Measurements from ENCODE around the gene PMIS2. TPM values are rescaled to one million over a fixed set of nuclear protein-coding genes. Genes with fewer than 3 reads are reported as not detected.
"Not testable (repeated sequence)": the region's sequence is repeated elsewhere in the genome, so short reads cannot be mapped to it uniquely, and the experiment has no call there.

Gene PMIS2
- total RNA-seq, 1 experiment from 2014 or later = not detected

DNA sequence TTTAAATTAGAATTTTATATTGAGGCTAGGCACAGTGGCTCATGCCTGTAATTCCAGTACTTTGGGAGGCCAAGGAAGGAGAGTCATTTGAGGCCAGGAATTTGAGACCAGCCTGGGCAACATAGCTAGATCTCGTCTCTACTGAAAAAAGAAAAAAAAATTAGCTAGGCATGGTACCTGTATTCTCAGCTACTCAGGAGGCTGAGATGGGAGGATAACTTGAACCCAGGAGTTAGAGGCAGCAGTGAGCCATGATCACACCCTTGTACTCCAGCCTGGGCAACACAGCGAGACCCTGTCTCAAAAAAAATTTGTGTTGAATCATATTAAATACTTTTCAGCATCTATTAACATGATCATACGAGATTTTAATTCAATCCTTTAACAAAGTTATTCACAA lies 4.9 kb downstream of the PMIS2 start:
- DNase-seq (ENCODE audit: low read depth) = no peak

DNA sequence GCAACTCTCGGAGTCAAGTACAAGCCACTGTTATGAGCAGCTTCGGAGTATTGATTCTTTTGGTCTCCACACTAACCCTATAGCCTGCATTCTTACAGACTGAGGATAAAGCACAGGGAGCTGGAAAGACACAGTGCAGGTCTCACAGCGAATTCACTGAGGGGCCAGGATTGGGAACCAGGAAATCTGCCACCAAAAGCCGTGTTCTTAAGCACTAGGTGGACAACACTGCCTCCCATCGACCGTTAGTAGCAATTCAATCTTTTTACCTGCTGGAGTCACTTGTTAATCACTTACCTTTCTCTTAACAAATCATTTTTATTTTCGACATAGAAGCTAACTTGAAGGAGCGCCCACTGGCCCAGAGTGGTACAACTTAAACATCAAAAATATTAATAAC lies 6.3 kb downstream of the PMIS2 start:
- peak; percentile 9 for DNase-seq (ENCODE audit: low read depth)

DNA sequence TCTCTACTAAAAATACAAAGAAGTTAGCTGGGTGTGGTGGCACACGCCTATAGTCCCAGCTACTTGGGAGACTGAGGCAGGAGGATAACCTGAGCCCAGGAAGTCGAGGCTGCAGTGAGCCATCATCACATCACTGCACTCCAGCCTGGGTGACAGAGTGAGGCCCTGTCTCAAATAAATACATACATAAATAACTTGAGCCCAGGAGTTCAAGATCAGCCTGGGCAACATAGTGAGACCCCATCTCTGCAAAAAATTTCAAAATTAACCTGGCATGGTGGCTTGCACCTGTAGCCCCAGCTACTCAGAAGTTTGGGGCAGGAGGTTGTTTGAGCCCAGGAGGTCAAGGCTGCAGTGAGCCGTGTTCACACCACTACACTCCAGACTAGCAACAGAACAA lies 9.1 kb downstream of the PMIS2 start:
- DNase-seq (ENCODE audit: low read depth) = not testable (repeated sequence)

DNA sequence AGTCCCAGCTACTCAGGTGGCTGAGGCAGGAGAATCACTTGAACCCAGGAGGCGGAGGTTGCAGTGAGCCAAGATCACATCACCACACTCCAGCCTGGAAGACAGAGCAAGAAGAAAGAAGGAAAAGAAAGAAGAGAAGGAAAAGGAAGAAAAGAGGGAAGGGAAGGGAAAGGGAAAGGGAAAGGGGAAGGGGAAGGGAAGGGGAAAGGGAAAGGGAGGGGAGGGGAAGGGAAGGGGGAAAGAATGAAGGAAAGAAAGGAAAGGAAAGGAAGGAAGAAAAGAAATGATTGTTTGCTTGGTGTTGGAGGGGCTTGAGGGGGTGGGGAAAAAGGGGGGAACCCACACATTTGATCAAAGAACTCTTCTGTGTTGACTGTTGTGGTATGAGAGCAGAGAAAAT lies 10.0 kb downstream of the PMIS2 start:
- DNase-seq (ENCODE audit: low read depth) = no peak

DNA sequence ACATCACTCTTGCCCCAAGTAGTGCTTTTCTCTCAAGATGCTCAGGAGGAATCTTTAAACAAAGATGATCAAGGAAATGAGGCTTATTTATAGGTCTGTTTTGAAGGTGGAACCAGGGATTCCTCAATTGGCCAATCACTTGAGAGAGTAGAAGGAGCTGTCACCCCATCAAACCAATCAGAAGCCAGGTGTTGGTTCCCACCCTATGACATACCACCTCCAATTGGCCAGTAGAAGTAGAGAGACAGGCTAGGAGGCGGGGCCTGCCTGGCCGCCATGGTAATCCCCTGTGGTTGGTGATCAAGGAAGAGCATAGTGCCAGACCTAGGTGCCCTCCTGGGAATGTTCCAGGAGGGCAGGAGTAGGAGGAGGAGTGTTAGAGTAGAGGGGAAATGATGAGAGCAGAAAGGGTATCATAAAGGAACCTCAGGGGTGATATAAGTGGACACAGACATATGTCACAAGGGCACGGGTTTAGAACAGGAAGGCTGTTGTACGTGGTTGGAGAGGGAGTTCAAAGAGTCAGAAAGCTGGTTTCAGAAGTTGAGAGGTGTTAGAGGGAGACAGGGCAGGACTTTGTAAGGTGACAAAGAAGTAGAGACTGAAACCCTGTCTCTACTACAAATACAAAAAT lies 10.5 kb downstream of the PMIS2 start:
- DNase-seq (ENCODE audit: low read depth) = peak; percentile 35

DNA sequence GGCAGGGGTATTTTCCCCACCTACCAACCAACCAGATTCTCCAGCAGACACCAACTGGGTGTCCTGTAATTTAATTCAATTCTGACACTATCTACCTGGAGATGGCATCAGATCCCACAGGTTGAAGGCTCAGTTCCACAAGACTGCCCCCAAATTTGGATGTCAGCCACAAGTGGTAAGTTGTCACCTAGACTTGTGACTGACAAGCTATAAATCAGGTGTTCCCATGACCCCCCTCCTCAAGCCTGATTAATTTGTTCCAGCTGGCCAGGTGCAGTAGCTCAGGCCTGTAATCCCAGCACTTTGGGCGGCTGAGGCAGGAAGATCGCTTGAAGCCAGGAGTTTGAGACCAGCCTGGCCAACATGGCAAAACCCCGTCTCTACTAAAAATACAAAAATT lies 16.0 kb downstream of the PMIS2 start:
- DNase-seq (ENCODE audit: low read depth) = no peak

DNA sequence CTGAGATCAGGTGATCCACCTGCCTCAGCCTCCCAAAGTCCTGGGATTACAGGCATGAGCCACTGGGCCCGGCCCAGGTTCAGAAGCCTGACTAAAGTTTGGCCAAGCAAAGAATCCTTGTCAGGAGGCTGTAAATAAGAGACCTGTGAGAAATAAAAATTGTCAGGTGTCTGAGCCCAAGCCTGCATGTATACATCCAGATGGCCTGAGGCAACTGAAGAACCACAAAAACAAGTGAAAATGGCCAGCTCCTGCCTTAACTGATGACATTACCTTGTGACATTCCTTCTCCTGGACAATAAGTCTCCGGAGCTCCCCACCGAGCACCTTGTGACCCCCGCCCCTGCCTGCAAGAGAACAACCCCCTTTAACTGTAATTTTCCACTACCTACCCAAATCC lies 18.5 kb downstream of the PMIS2 start:
- DNase-seq (ENCODE audit: low read depth) = not testable (repeated sequence)

DNA sequence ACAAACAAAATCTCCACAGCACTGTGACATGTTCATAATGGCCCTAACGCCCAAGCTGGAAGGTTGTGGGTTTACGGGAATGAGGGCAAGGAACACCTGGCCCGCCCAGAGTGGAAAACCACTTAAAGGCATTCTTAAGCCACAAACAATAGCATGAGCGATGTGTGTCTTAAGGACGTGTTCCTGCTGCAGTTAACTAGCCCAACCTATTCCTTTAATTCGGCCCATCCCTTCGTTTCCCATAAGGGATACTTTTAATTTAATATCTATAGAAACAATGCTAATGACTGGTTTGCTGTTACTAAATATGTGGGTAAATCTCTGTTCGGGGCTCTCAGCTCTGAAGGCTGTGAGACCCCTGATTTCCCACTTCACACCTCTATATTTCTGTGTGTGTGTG lies 21.2 kb downstream of the PMIS2 start:
- not testable (repeated sequence) for DNase-seq (ENCODE audit: low read depth)

DNA sequence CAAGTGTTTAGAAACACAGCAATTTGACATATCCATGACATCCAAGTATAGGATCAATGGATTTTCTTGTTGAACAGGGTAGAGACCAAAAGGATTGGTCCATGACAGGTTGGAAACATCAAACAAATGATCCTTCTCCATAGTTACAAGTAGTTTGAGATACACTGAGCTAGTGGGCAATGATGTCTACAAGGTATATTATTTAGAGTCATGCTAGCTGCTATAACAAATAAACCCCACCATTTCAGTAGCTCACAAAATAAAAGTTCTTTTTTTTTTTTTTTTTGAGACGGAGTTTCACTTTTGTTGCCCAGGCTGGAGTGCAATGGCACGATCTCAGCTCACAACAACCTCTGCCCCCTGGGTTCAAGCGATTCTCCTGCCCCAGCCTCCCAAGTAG lies 21.7 kb downstream of the PMIS2 start:
- no peak for DNase-seq (ENCODE audit: low read depth)

DNA sequence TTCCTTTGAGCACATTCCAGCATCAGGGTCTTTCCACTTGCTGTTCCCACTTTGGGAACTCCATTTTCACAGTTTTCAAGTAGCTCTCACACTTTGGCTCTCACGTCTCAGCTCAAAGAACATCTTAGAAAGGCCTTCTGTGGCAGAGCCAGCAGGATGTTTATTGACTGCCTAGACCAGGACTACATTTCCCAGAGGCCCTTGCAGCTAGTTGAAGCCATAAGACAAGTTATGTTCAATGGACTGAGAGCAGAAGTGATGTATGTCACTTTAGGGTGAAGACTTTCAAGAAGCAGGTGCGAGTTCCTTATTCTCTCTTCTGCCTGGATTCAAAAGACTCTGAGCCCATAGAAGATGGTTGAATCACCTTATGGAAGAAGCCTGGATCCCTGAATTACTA lies 22.3 kb downstream of the PMIS2 start:
- DNase-seq (ENCODE audit: low read depth) = no peak

DNA sequence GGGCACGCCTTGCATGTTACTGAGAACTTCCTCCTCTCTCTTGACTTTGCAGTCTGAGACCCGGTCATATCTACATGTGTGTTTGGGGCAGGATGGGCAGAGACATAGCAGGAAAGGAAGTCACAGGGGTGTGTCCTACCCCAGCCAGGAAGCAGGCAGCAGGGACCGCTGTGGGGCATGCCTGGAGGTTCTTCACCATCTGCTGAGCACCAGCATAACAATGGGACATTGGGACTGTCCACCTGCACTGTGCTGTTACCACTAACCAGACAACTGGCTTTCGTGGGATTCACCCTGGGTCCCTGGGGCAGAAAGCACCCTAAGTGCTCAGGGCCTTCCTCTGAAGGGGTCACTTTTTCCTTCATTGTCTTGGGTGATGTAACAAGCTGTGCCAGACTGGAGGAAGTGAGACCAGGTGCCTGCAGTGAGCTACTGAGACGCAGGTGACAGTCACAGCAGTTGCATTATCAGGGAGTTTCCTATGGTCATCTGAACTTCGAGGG lies 23.9 kb downstream of the PMIS2 start:
- DNase-seq (ENCODE audit: low read depth) = no peak

DNA sequence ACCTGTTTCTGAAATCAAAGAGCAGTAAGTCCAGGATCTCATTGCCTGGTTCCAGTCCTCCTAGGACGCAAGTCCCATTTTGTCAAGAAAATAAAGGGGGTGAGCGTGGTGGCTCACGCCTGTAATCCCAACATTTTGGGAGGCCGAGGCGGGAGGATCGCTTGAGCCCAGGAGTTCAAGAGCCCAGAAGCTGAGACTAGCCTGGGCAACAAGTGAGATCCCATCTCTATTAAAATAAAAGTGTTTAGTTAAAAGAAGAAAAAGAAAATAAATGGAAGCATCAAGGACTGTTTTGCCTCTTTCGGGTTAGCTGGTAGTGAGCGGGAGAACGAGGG lies 26.2 kb downstream of the PMIS2 start:
- DNase-seq (ENCODE audit: low read depth) = no peak

DNA sequence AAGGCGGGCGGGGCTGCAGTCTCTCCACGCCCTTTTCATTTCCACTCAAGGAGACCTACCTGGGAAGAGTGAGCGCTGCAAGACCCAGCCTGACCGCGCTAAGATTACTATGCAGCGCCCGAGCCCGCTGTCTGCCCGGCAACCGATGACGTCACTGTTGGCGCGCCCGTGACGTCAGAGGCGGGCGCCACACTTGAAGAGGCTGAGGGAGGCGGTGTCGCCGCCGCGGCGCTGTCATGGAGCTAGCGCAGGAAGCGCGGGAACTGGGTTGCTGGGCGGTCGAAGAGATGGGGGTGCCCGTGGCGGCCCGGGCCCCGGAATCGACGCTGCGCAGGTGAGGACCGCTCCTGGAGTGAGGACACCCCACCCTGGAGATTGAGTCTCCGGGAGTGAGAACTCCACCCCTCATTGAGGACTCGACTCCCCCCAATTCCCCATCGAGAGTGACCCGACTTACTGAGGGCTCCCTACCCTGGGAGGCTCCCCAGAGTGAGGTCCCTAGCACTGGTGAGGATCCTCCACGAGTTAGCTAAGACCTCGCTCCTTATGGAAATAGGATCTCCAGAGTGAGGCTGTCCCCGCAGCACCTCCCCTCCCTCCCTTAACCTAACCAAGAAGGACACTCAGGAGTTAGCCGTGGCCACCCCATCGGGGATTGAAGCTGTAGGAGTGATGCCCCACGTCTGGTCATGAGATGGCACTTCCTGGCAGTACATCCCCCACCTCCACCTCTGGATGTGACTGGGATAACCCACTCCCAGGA lies 26.8 kb downstream of the PMIS2 start, which contains the start of gene HAUS5:
TSS of gene HAUS5 (plus strand) at position 177 of the 763 bp plus-strand sequence. CDS start at position 237, 60 bp downstream.
- DNase-seq (ENCODE audit: low read depth) = peak; percentile 91

DNA sequence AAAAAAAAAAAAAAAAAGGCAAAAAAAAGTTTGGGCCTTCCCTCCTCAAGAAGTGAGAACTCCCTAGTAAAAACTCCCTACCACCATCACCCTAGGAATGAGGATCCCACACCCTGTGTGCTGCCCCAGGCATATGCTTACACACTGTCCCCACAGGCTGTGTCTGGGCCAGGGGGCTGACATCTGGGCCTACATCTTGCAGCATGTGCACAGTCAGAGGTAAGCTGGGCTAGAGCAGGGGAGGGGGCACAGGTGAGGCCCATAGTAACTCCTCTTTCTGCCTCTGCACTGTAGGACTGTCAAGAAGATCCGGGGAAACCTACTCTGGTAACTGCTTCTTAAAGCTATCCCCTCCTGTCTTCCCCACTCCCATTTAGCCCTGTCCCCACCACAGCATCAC lies 27.6 kb downstream of the PMIS2 start:
- no peak for DNase-seq (ENCODE audit: low read depth)

DNA sequence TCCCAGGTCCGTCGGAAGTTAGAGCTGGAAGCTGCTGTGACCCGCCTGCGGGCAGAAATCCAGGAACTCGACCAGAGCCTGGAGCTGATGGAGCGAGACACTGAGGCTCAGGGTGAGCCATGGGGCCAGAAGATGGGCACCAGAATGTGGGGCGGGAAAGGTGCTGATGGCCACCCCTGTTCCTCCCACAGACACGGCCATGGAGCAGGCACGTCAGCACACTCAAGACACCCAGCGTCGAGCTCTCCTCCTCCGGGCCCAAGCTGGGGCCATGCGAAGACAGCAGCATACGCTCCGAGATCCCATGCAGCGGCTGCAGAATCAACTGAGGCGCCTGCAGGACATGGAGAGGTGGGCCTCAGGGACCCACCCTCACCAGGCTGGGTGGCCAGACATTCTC lies 29.1 kb downstream of the PMIS2 start:
- DNase-seq (ENCODE audit: low read depth) = no peak

DNA sequence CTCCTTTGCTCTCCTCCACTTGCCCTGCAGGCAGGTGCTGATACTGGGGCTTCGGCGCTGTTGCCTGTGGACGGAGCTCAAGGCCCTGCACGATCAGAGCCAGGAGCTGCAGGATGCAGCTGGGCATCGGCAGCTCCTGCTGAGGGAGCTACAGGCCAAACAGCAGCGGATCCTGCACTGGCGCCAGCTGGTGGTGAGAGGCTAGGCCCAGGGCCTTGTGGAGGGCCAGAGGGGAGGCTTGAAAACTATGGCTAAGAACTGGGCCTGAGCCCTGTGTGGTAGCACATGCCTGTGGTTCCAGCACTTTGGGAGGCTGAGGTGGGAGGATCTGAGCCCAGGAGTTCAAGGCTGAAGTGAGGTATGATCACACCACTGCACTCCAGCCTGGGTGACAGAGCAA lies 32.9 kb downstream of the PMIS2 start:
- no peak for DNase-seq (ENCODE audit: low read depth)

DNA sequence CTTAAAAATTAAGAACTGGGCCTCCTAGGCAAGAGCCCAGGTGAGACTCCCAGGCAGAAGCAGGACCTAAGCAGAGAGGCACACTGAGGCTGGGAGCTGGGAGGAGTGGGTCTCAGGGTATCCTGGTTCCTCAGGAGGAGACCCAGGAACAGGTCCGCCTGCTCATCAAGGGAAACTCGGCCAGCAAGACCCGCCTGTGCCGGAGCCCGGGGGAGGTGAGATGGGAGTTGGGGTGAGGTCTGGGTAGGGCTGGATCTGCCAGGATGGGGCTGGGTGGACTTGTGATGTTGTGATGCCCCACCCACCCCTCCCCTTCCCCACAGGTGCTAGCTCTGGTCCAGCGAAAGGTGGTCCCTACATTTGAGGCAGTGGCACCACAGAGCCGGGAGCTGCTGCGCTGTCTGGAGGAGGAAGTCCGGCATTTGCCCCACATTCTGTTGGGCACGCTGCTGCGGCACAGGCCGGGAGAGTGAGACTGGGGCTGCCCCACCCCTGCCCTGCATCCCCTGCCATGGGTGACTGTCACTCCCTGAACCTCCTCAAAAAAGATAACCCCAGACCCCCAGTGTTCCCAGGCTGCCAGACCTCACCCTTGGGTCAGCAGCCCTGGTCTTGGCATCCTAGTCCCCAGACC lies 33.4 kb downstream of the PMIS2 start:
- no peak for DNase-seq (ENCODE audit: low read depth)

DNA sequence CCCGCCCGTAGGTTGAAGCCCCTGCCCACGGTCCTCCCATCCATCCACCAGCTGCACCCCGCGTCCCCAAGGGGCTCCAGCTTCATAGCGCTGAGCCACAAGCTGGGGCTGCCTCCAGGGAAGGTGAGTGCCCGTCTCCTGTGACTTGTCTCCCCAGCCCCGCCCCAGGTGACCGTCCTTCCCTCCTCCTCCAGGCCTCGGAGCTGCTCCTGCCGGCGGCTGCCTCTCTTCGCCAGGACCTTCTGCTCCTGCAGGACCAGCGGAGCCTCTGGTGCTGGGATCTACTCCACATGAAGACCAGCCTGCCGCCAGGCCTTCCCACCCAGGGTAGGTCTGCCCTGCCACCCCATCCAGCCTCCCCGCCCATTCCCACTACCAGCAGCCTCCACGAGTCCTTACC lies 34.0 kb downstream of the PMIS2 start:
- no peak for DNase-seq (ENCODE audit: low read depth)

DNA sequence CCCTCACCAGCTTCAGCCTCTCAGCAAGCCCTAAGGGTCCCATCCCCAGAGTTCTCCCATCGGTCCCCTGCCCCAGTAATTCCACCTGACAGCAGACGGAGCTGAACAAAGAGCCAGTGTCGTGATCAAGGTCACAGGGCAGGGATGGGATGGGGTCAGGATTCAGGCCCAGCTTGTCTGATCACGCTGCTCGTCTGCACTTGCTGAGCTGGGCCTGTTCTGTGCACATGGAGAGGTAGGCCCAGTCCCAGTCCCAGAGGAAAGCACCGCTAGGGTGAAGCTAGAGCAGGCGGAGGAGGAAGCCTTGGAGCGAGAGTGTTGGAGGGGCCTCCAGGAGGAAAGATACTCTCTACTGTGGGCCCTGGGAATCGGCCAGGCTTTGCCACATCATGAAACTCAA lies 35.7 kb downstream of the PMIS2 start:
- DNase-seq (ENCODE audit: low read depth) = no peak

DNA sequence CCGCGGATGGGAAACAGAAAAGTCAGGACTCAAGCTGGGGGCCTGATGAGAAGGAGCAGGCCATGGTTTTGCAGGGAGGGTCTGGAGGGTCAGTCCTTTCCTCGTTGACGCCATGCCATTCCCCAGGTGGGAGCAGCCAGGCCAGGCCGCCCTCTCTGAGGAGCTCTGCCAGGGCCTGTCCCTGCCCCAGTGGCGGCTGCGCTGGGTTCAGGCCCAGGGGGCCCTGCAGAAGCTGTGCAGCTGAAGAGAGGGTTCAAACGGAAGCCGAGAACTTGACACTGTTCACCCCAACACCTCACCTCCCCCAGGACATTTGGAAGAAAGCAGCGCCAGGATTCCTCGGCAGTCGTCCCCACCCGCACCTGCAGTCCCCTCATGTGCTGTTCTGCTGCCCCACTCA lies 36.8 kb downstream of the PMIS2 start:
- no peak for DNase-seq (ENCODE audit: low read depth)

DNA sequence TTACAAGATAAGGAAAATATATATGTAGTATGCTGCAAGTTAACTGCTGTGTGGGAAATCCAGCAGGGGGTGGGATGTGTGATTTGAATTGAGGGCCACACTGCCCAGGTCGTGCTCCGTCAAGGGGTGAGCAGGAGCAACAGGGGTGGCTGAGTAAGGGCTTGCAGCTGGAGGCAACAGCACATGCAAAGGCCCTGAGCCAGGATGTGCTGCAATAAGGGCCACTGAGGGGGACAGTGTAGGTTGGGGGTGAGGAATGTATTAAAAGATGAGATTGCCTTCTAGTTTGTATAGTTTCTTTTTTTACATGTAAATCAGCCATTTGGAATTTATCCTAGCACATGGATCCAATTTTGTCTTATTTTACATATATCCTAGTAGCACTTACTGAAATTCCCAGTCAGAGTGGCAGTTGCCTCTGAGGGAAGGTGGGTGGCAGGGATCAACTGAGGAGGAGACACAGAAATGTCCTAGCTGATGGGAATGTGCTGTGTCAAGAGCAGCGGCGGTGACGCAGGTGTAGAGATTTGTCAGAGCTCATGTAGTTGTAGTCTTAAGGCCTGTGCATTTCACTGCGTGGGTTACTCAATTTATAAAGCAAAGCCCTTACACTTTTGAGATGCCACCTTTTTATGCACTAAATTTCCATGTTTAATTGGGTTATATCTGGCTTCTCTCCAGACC lies 37.5 kb downstream of the PMIS2 start:
- no peak for DNase-seq (ENCODE audit: low read depth)

DNA sequence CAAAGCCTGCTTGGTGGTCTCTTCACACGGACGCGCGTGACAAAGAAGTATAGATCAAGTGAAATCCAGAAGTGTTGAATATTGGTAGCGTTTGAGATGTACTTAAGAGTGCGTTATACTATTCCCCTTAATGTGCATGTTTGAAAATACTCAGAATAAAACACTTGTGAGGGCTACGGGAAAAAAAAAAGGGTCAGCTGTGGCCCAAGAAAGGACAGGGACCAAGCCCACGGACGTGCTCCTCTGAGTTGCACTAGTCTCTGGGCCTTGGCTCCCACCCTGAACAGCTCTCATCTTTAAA lies 42.2 kb downstream of the PMIS2 start:
- no peak for DNase-seq (ENCODE audit: low read depth)

Data from RPMI7951 (cell line).